Stomach (tissue), 4 donors: ENCODE data around the gene IRF2.

ENCODE experiments used
- CTCF ChIP-seq, 7 experiments: fragments of 450-650 bp in 4 of 7; fragments of 200-600 bp in 3 of 7; sonication (generic) in 3 of 7; IDR thresholded peaks; one replicate each; pipeline ENCODE4 v1.5.1; 2016 to 2019; ENCODE audit warnings: antibody characterized with exemption in 7 of 7, control low read depth in 2 of 7, mild to moderate bottlenecking in 1 of 7
- POLR2A ChIP-seq, 4 donors: fragments of 450-650 bp; IDR thresholded peaks; one replicate each; pipeline ENCODE4 v1.6.1; 2016; ENCODE audit warnings: antibody characterized with exemption in 4 of 4, control low read depth in 2 of 4, mild to moderate bottlenecking in 1 of 4, moderate library complexity in 1 of 4
- POLR2AphosphoS5 ChIP-seq, 3 donors: sonication (generic); formaldehyde crosslinking; IDR thresholded peaks; one replicate each; pipeline ENCODE4 v1.6.1; 2016; ENCODE audit warnings: antibody characterized with exemption in 3 of 3

GRCh38 chr4:184396570-184397515 is 77.5 kb downstream of the IRF2 start:
- TF ChIP-seq CTCF (IDR thresholded peaks at IDR 0.05), result no peak
- TF ChIP-seq POLR2A (IDR thresholded peaks at IDR 0.05), result no peak
- no peak for TF ChIP-seq POLR2AphosphoS5 (IDR thresholded peaks at IDR 0.05)
